Measurements from ENCODE around the gene CAMTA2. TPM values are rescaled to one million over a fixed set of nuclear protein-coding genes. Genes with fewer than 3 reads are reported as not detected.
A peak's percentile ranks its signal among the peaks of the same experiment; 100 is the strongest.
"Not testable (repeated sequence)": the region's sequence is repeated elsewhere in the genome, so short reads cannot be mapped to it uniquely, and the experiment has no call there.

The CAMTA2 gene
- total RNA-seq, 4 donors from 2014 or later = 24.0 to 48.2 (median 28.4) TPM

DNA sequence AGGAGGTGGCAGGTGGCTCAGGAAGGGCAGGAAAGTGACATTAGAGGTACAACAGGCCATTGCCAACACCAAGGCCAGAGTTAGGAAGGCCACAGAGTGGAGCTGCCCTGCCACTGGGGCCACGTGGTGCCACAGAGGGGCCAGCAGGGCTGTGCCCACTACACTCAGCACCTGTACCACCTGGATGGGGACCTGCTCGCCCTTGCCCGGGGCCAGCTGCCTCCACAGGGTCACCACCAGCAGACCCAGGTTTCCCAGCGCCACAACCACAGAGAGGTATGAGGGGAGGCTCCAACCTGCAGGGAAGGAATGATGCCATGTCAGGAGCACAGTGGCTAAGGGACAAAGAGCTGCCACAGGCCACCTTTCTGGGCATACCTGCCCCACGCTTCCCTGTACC lies 46.6 kb upstream of the CAMTA2 start:
- Histone ChIP-seq H3K4me3 (no peak overlapping the region), H3K9me3 (no peaks in the 10 kb centered on the region), H3K36me3 (no peaks in the 10 kb centered on the region), H3K27ac (replicated peaks in 1 of 4) (no peak overlapping the region), H3K27me3 (peaks cover 0 to 35% (median 3%) of the 10 kb centered on the region in 4 donors), H3K4me1 (peaks cover 3 to 18% (median 14%) of the 10 kb centered on the region in 4 donors)
- 93% methylated on average over 3 of the region's 5 CpGs for WGBS
- no peak for TF ChIP-seq POLR2A (IDR thresholded peaks at IDR 0.05; ENCODE audit: low read depth)
- TF ChIP-seq, protein P1, sequence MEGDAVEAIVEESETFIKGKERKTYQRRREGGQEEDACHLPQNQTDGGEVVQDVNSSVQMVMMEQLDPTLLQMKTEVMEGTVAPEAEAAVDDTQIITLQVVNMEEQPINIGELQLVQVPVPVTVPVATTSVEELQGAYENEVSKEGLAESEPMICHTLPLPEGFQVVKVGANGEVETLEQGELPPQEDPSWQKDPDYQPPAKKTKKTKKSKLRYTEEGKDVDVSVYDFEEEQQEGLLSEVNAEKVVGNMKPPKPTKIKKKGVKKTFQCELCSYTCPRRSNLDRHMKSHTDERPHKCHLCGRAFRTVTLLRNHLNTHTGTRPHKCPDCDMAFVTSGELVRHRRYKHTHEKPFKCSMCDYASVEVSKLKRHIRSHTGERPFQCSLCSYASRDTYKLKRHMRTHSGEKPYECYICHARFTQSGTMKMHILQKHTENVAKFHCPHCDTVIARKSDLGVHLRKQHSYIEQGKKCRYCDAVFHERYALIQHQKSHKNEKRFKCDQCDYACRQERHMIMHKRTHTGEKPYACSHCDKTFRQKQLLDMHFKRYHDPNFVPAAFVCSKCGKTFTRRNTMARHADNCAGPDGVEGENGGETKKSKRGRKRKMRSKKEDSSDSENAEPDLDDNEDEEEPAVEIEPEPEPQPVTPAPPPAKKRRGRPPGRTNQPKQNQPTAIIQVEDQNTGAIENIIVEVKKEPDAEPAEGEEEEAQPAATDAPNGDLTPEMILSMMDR (IDR thresholded peaks at IDR 0.05) = no peak
- no peak for TF ChIP-seq POLR2AphosphoS5 (IDR thresholded peaks at IDR 0.05)
- TF ChIP-seq EP300 (IDR thresholded peaks at IDR 0.05) = no peak
- intact Hi-C loops (cut with DNase I) = no loop called here
- DNase-seq (ENCODE audit: extremely low spot score) = no peak

DNA sequence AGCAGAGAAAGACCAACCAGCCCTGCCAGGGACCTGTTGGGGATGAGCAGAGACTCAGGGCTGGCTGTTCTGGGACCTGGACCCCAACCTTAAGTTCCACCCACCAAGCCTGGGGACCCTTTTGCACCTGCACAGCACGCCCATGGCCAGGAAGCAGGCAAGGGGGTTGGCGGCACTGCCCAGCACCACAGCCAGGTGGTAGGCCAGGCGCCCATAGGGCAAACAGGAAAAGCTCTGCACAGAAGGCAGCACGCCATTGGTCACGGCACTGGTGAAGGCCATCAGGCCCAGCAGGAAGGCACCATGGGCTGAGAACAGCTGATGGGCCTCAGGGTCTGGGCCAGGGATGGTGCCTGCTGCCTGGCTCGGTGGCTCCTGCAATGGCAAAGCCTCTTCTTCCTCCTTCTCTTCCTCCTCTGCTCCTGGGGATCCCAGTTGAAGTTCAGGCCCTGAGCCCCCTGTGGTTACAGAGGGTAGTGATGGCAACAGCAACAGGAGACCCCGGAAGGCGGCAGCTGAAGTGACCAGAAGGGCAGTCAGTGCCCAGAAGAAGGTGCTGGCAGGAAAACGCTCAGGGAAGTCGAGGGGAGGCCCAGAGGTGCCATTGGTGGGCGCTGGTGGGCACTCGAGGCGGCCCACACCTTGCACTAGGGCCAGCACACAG lies 46.0 kb upstream of the CAMTA2 start:
- TF ChIP-seq, protein P1 (IDR thresholded peaks at IDR 0.05) = no peak
- TF ChIP-seq POLR2A (IDR thresholded peaks at IDR 0.05; ENCODE audit: low read depth) (no peak), POLR2AphosphoS5 (IDR thresholded peaks at IDR 0.05) (no peak), EP300 (IDR thresholded peaks at IDR 0.05) (no peak)
- Histone ChIP-seq H3K27ac (replicated peaks in 1 of 4) (no peak overlapping the region), H3K4me1 (peaks cover 3 to 18% (median 14%) of the 10 kb centered on the region in 4 donors), H3K36me3 (no peaks in the 10 kb centered on the region), H3K4me3 (no peak overlapping the region), H3K9me3 (no peaks in the 10 kb centered on the region), H3K27me3 (peaks cover 0 to 35% (median 3%) of the 10 kb centered on the region in 4 donors)
- WGBS = 91% methylated on average over 9 of the region's 13 CpGs
- intact Hi-C loops (cut with DNase I) = no loop called here
- no peak for DNase-seq (ENCODE audit: extremely low spot score)

DNA sequence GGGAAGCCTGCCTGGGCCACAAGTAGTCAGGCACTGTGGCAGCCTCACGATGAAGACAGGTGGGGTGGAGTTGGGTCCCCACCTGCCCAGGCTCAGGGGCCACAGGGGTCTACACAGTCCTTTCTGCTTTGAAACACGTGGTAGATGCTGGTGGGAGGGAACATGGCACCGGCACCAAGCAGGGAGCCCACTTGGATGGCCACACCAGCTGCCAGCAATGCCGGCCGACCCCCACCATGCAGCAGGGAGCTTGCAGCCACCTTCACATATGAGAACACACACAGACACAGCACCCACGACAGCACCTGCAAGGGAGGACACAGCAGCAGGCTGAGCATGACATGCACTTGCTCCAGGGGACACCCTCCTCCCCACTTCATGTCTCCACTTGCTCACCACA lies 45.4 kb upstream of the CAMTA2 start:
- TF ChIP-seq, protein P1 (IDR thresholded peaks at IDR 0.05) = no peak
- TF ChIP-seq POLR2A (IDR thresholded peaks at IDR 0.05; ENCODE audit: low read depth) (no peak), EP300 (IDR thresholded peaks at IDR 0.05) (no peak), POLR2AphosphoS5 (IDR thresholded peaks at IDR 0.05) (no peak)
- DNase-seq (ENCODE audit: extremely low spot score) = no peak
- Histone ChIP-seq H3K4me3 (no peak overlapping the region), H3K4me1 (peaks cover 3 to 18% (median 14%) of the 10 kb centered on the region in 4 donors), H3K9me3 (no peaks in the 10 kb centered on the region), H3K27me3 (peaks cover 0 to 35% (median 3%) of the 10 kb centered on the region in 4 donors), H3K27ac (replicated peaks in 1 of 4) (no peak overlapping the region), H3K36me3 (no peaks in the 10 kb centered on the region)
- intact Hi-C loops (cut with DNase I) = no loop called here
- WGBS = 100% methylated on average over 2 of the region's 6 CpGs

DNA sequence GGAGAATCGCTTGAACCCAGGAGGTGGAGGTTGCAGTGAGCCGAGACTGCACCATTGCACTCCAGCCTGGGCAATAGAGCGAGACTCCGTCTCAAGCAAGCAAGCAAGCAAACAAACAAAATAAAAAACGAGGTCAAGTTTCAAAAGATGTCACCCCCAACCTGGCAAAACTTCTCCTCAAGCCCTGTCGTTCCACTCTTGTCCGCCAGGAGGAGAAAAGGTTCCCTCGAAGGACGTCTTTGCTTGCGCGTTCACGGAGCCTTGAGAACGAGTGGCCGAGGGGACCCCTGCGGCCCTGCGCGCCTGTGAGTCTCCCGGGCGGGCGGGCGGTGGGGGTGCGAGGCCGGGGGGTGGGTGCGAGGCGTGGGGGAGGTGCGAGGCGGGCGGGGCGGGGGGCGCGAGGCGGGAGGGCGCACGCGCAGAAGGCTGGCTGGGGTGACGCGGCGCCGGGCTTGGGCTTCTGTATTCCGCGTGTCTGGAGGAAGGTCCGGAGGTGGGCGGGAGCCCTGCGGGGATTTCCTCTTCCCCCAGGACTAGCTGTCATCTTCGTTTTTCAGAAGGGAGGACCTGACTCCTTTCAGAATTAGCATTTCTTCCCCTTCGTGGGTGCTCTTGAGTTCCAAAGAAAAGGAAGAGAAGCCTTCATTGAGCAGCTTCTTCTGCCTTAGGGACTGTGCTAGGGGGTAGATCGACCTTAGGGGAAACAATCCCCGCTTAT lies 44.0 kb upstream of the CAMTA2 start:
- intact Hi-C loops (cut with DNase I) = loop anchor here (2.0 kb wide), 1 partner anchor 31 kb away; no protein-coding TSS in a partner anchor
- peak overlapping the region; percentile 55 to 68 (median 60) for H3K4me3 ChIP-seq
- peaks cover 0 to 25% (median 3%) of the 10 kb centered on the region in 4 donors for H3K27me3 ChIP-seq
- WGBS = 9% methylated on average over 16 of the region's 48 CpGs
- H3K9me3 ChIP-seq = no peaks in the 10 kb centered on the region
- H3K36me3 ChIP-seq = no peaks in the 10 kb centered on the region
- TF ChIP-seq POLR2AphosphoS5 (IDR thresholded peaks at IDR 0.05) = peak in 1 of 2 donors; percentile 17
- TF ChIP-seq EP300 (IDR thresholded peaks at IDR 0.05) = no peak
- TF ChIP-seq, protein P1 (IDR thresholded peaks at IDR 0.05) = peak; percentile 84 to 86 (median 84)
- H3K4me1 ChIP-seq = peaks cover 3 to 18% (median 14%) of the 10 kb centered on the region in 4 donors
- peak overlapping the region; percentile 32 to 51 (median 46) for H3K27ac ChIP-seq (replicated peaks in 1 of 4)
- peak; percentile 95 for DNase-seq (ENCODE audit: extremely low spot score)

DNA sequence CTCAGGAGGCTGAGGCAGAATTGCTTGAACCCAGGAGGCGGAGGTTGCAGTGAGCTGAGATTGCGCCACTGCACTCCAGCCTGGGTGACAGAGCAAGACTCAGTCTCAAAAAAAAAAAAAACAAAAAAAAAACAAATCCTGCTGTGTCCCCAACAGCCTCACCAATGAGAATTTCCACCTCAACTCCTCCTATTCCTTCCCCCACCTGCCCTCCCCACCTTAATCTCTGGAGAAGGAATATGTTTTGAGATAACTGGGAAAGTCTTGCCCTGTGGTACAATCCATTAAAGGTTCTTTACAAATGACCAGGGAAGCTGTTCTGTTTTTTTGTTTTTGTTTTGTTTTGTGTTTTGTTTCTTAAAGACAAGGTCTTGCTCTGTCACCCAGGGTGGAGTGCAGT lies 42.7 kb upstream of the CAMTA2 start:
- peaks cover 3 to 13% (median 10%) of the 10 kb centered on the region in 4 donors for H3K4me1 ChIP-seq
- intact Hi-C loops (cut with DNase I) = loop anchor here (2.0 kb wide), 1 partner anchor 33 kb away; no protein-coding TSS in a partner anchor
- WGBS = 91% methylated on average over 2 of the region's 2 CpGs

More for the DNA sequence above, 42.7 kb upstream of the CAMTA2 start:
- not testable (repeated sequence) for H3K4me3 ChIP-seq; H3K27ac ChIP-seq (replicated peaks in 1 of 4); H3K9me3 ChIP-seq; DNase-seq (ENCODE audit: extremely low spot score); H3K36me3 ChIP-seq
- H3K27me3 ChIP-seq = peaks cover 0 to 12% (median under 1%) of the 10 kb centered on the region in 4 donors
